OCI-LY3 (cell line): ENCODE results near the gene OPCML.

ENCODE experiments used
- EZH2phosphoT487 ChIP-seq: fragments of 200-600 bp; shearing (Covaris generic); IDR thresholded peaks from 2 replicates; pipeline ENCODE4 v1.6.1; 2018; ENCODE audit warnings: antibody characterized with exemption, mixed run types, low read depth
- TF ChIP-seq, protein P1 (sequence below): fragments of 200-600, 300-600 bp; sonication (generic); IDR thresholded peaks from 2 replicates; pipeline ENCODE4 v1.5.1; 2014; ENCODE audit warnings: antibody characterized with exemption, low read length, low read depth

DNA sequence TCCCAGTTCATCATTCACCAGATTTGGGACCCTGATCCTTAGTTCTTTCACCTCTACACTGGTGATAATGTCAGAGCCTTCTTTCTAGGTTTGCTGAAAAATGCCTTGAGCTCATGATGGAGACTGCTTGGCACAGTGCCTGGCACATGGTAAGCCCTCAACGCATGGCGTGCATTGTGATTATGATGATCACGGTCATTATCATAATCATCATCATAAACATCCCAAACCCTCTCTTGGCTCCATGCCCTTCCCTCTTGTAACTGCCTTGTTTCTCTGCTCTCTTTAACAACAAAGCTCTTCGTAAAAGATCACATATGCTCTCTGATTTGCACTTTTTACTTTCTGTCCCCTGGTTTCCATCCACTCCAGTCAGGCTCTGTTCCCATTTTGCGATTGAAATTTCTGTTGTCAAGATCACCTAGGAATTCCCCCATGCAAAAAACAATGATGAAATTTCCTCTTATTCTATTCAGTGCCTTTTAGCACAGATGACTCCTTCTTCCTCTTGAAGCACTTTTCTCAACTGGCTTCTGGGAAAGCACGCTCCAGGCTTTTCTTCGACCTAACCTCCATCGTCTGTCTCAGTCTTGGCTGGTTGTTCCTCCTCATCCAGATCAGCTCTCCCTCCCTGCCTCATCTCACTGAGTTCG lies 479.1 kb downstream of the OPCML start:
- TF ChIP-seq, protein P1, sequence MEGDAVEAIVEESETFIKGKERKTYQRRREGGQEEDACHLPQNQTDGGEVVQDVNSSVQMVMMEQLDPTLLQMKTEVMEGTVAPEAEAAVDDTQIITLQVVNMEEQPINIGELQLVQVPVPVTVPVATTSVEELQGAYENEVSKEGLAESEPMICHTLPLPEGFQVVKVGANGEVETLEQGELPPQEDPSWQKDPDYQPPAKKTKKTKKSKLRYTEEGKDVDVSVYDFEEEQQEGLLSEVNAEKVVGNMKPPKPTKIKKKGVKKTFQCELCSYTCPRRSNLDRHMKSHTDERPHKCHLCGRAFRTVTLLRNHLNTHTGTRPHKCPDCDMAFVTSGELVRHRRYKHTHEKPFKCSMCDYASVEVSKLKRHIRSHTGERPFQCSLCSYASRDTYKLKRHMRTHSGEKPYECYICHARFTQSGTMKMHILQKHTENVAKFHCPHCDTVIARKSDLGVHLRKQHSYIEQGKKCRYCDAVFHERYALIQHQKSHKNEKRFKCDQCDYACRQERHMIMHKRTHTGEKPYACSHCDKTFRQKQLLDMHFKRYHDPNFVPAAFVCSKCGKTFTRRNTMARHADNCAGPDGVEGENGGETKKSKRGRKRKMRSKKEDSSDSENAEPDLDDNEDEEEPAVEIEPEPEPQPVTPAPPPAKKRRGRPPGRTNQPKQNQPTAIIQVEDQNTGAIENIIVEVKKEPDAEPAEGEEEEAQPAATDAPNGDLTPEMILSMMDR = no peak
- no peak for TF ChIP-seq EZH2phosphoT487
